Mucosa of descending colon (tissue), 3 donors: Measurements from ENCODE around the gene TECPR2. TPM values are rescaled to one million over a fixed set of nuclear protein-coding genes. Genes with fewer than 3 reads are reported as not detected.
A peak's percentile ranks its signal among the peaks of the same experiment; 100 is the strongest.

Experiments used
- ATAC-seq: fragments of 200-7000 bp; cut with Tn5 transposase; one replicate; pipeline ENCODE4 v1.9.1; 2020; ENCODE audit warnings: mild to moderate bottlenecking, moderate library complexity
- DNase-seq, 3 donors: peaks; one replicate each; pipeline ENCODE4 v3.0.0-alpha.2; 2020
- H3K36me3 ChIP-seq: fragments of 200-600 bp; one replicate; pipeline ENCODE4 v1.8.0; 2021; ENCODE audit warnings: low read depth, mild to moderate bottlenecking
- H3K4me1 ChIP-seq: fragments of 200-600 bp; one replicate; pipeline ENCODE4 v1.8.0; 2021; ENCODE audit warnings: low read depth, mild to moderate bottlenecking
- H3K4me3 ChIP-seq: fragments of 200-600 bp; one replicate; pipeline ENCODE4 v1.8.0; 2021; ENCODE audit warnings: mild to moderate bottlenecking
- H3K9me3 ChIP-seq: fragments of 200-600 bp; one replicate; pipeline ENCODE4 v1.8.0; 2021; ENCODE audit warnings: mild to moderate bottlenecking
- intact Hi-C, 2 donors: fragments of 100-400 bp; cut with DNase I in 1 of 2; cut with micrococcal nuclease in 1 of 2; formaldehyde crosslinking; loops; one replicate each; pipeline versions ENCODE4 v1.11.0 to v1.11.1; 2022; cut with DNase I, micrococcal nuclease
- total RNA-seq, 3 donors: library from RNA; stranded (reverse); fragmentation: NEBNext Ultra II Directional in 2 of 3; extraction: Animal tissue kit (Norgen Biotek cat#: 25700) in 2 of 3; gene quantifications; one replicate each; pipeline versions ENCODE4 v1.2.1 to v1.2.4, GENCODE V29; 2021 to 2023
- TF ChIP-seq, protein P1 (sequence below): fragments of 200-600 bp; IDR thresholded peaks from one replicate; pipeline ENCODE4 v1.8.0; 2022; ENCODE audit warnings: antibody characterized with exemption, mild to moderate bottlenecking
- donor health status: DM: no; HTN: no; CAD: no; lungs with moderate emphysema.
- donor health status: DM: no; HTN: no; CAD: no.
- donor health status: DM: no; HTN: yes; CAD: no.

Gene TECPR2
- total RNA-seq, 3 donors from 2014 or later = 11.2 to 33.5 (median 21.2) TPM

DNA sequence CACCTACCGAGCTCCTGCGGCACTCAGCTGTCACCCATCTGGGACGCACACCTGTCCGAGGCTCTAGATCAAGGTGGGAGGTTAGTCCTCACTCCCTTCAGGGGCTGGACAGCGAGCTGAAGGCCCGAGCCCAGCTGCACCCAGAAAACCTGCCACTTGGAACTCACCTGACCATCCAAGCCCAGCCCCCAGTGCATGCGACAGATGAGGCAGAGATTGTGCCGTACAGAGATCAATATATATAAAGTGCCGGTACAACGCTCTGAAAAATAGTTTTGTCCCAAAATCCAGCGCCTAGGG, 143.8 kb downstream of the TECPR2 start:
- H3K4me1 ChIP-seq = peaks cover 16% of the 10 kb centered on the region
- intact Hi-C loops = no loop called here
- no peaks in the 10 kb centered on the region for H3K9me3 ChIP-seq
- H3K4me3 ChIP-seq = no peak overlapping the region
- no peak for DNase-seq
- TF ChIP-seq, protein P1, sequence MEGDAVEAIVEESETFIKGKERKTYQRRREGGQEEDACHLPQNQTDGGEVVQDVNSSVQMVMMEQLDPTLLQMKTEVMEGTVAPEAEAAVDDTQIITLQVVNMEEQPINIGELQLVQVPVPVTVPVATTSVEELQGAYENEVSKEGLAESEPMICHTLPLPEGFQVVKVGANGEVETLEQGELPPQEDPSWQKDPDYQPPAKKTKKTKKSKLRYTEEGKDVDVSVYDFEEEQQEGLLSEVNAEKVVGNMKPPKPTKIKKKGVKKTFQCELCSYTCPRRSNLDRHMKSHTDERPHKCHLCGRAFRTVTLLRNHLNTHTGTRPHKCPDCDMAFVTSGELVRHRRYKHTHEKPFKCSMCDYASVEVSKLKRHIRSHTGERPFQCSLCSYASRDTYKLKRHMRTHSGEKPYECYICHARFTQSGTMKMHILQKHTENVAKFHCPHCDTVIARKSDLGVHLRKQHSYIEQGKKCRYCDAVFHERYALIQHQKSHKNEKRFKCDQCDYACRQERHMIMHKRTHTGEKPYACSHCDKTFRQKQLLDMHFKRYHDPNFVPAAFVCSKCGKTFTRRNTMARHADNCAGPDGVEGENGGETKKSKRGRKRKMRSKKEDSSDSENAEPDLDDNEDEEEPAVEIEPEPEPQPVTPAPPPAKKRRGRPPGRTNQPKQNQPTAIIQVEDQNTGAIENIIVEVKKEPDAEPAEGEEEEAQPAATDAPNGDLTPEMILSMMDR = no peak
- H3K36me3 ChIP-seq = no peaks in the 10 kb centered on the region
- no peak for ATAC-seq

DNA sequence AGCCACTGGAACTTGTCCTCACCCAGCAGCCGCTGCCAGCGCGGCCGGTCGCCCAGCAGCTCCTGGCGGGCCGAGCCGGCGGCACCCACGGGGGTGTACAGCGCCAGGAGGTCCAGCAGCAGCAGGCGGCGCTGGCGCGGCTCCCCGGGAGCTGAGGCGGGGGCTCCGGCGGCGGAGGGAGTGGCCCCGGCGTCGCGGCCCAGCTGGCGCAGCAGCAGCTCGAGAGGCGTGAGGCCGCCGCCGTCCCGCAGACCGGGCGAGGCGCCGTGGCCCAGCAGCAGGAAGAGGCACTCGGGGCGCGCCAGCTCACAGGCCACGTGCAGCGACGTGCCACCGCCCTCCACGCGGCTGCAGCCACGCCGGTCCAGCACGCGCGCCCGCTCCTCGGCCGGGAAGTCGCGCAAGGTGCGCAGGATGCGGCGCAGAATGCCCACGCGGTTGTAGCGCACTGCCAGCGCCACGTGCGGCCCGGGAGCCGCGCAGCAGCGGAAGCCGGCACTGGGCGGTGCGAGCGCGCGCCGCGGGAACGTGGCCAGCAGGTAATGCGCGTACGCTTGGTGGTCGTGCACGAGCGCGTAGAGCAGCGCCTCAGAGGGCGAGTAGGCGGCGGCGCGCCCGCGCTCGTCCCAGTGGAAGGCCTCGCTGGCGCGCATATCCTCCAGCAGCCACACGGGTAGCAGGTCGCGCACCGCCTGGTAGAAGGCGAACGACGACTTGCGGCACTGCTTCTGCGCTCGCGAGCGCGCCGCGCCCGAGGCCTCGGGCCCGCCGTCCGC, 144.5 kb downstream of the TECPR2 start:
- TF ChIP-seq, protein P1 = no peak
- intact Hi-C loops = no loop called here
- peak in 2 of 3 donors; percentile 52 to 62 for DNase-seq
- Histone ChIP-seq H3K36me3 (no peaks in the 10 kb centered on the region), H3K4me1 (peaks cover 22% of the 10 kb centered on the region), H3K9me3 (no peaks in the 10 kb centered on the region), H3K4me3 (no peak overlapping the region)
- no peak for ATAC-seq

DNA sequence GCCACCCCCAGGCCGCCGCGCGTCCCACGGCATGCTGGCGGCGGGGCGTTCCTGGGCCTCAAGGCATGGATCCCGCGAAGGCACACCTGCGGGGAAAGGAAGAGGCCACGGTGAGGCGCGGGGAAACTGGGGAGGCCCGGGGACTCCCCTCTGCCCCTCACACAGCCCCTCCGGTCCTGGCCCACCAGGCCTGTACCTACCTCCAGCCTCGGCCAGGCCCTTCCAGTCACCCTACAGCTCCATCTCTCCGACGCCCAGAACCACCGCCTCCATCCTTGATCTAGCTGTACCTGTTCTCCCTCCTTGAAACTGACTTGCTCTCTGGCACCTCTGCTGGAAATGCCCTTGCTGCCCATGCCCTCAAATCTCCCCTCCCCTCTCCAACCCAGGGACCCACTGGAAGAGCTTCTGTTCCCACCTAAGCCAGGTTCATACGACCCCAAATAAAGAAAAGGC, 145.1 kb downstream of the TECPR2 start:
- H3K4me3 ChIP-seq = no peak overlapping the region
- H3K9me3 ChIP-seq = no peaks in the 10 kb centered on the region
- ATAC-seq = no peak
- intact Hi-C loops = no loop called here
- H3K4me1 ChIP-seq = peaks cover 28% of the 10 kb centered on the region
- DNase-seq = peak in 2 of 3 donors; percentile 52 to 66
- TF ChIP-seq, protein P1 = no peak
- H3K36me3 ChIP-seq = no peaks in the 10 kb centered on the region

DNA sequence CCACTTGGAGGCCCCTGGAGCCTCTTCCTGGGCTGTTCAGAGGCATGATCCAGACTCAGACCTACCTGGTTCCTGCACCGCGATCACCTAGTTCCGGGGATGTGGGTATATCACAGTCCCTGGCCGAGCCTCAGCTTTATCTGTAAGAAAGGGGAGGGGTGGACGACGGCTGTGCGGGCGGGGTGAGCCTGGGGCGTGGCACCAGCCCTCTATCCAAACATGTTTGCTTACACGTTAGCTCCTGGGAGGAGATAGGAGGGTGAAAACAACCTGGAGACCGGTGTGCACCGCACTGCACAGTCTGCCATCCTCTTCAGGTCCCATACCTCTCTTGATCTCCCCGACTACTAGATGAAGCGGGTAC, 145.7 kb downstream of the TECPR2 start:
- no peak overlapping the region for H3K4me3 ChIP-seq
- H3K4me1 ChIP-seq = peaks cover 28% of the 10 kb centered on the region
- DNase-seq = peak; percentile 89
- no peaks in the 10 kb centered on the region for H3K9me3 ChIP-seq
- intact Hi-C loops = no loop called here
- TF ChIP-seq, protein P1 = no peak
- ATAC-seq = peak; percentile 60
- H3K36me3 ChIP-seq = no peaks in the 10 kb centered on the region

DNA sequence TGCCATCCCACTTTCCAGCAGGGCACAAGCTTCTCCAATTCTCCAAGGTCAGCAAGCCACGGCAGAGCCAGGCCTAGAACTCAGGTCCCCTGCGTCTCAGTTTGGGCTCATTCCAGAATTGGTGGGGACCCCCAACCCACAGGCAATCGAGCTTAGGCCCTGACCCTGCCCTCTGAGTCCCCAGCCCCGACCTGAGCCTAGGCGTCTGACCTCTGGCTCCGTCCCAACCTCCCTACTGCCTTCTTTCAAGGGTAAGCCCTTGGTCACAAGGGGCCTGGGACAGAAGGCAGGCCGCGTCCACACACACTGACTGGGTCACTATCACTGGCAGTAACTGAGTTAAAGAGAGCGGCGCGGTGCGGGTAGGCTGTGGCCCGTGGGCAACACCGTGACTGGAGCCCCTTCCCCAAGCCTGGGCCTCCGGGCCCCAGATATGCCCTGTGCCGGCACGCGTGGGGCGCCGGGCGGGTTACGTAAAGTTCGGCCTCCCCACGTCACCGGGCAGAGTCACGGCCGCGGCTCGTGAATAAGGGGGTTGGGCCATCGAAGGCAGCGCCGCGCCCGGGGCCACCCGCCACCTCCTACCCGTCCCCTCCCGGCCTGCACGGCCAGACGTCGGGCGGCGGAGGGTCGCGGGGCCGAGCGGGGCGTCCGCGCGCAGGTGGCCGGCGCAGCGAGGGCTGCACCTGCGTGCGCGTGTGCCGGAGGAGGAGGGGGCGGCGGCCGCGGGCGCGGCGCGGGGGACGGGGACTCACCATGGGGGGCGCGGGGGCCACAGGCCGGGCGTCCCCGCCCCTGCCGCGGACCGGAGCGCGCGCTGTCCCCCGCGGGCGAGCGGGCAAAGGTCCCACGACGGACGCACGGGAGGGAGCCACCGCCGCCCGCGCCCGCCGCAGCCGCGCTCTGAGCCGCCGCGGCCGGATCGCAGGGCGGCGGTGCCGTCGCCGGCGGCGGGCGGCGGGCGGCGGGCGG, 146.3 kb downstream of the TECPR2 start:
- peaks cover 28% of the 10 kb centered on the region for H3K4me1 ChIP-seq
- no peaks in the 10 kb centered on the region for H3K36me3 ChIP-seq
- peak; percentile 78 to 84 (median 83) for DNase-seq
- intact Hi-C loops = no loop called here
- peak; percentile 30 for ATAC-seq
- no peaks in the 10 kb centered on the region for H3K9me3 ChIP-seq
- TF ChIP-seq, protein P1 = no peak
- H3K4me3 ChIP-seq = peak overlapping the region; percentile 33
